ENCODE data around the gene CTNND1.

DNA sequence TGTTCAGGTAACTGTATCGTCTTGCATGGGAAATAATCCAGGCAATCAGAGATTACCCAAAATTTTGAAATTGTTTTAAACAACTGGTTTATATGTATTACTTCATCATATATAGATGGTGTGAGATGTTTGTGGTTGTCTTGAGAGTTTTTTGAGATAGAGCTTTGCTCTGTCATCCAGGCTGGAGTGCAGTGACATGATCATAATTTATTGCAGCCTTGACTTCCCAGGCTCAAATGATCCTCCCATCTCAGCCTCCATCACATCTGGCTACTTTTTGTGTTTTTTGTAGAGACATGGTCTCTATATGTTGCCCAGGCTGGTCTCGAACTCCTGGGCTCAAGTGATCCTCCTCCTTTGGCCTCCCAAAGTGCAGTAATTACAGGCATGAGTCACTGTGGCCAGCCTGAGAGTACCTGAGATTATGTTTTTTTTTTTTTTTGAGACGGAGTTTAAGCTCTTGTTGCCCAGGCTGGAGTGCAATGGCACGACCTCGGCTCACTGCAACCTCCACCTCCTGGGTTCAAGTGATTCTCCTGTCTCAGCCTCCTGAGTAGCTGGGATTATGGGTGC, 11.5 kb downstream of the CTNND1 start:
- no peak for TF ChIP-seq POLR2A (IDR thresholded peaks at IDR 0.05)
- no peak for TF ChIP-seq CTCF (IDR thresholded peaks at IDR 0.05)
